Activated CD4-positive, alpha-beta T cell treated with anti-CD3 and anti-CD28 coated beads, Interleukin-2, amount 50 U/mL, for 16 hours (primary cell): Measurements from ENCODE around the gene STK10.

Experiments used
- DNase-seq: peaks from one replicate; pipeline ENCODE4 v3.0.0-alpha.2; 2020

Gene STK10

DNA sequence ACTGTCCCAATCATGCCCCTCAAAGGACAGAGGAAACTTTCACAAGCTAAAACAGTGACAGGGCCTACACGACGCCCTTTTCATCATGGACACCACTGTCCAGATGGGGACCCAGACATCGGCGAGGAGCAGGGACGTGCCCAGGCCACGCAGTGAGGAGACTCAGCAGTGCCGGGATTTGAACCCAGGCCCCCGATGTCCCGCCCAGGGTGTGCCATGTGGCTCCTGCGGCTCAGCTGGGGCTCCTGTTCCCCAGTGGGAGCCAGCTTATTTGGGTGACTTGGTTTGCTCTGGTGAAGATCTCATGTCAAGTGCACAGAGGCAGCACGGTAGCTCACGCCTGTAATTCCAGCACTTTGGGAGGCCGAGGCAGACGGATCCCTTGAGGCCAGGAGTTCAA is 82.2 kb downstream of the STK10 start:
- DNase-seq, result no peak

DNA sequence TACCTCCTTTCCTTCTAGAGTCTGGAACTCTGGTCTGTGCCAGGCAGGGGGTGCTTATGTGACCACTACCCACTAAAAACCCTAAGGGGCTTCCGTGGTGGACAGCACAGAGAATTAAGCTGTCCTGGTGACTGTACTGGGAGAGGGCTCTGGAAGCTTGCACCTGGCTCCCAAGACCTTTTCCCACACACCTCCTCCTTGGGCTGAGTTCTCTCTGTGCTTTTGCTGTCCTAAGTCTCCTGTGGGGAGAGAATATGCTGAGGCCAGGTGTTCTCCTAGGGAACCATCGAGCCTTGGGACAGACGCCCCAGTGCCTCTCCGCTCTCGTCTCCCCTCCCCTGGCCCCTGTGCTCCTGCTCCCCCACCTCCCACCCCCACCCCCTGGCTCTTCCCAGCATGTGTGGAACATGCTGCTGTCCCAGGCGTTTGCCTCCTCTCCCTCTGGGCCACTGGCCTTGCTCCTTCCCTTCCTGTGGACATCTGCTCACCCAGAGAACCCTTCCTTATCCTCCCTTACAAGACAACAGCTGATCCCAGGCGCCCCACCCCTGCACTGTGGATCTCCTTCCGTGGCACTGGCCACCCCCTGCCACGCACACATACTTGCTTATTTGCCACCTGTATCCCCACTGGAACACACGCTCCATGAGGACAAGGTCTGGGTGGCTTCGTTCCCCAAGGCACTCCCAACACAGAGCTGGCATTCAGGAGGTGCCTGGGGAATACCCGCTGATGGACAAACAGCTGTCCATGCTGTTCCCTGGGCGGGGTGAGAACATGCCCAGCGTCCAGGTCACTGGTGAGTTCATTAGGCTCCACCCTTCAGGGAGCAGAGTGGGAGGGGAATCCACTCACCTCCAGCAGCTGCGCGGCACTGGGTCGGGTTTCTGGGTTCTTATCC is 83.0 kb downstream of the STK10 start:
- DNase-seq, result no peak

DNA sequence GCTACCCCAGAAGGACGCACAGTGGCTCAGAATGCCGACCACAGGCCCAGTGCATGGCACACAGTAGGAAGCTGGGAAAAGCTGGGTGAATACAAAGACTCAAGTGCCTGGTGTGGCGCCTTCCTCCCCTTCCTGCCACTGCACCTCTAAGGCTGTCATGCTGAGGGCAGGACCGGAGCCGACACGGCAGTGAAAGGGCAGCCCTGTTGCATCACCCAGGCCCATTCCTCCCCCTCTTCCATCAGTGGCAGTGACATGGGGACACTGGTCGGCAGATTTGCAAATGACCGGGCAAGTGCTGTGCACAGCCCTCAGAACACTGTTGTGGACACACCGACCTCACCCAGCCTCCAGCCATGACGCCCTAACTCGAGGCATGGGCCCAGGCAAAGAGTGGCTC is 84.0 kb downstream of the STK10 start:
- no peak for DNase-seq

DNA sequence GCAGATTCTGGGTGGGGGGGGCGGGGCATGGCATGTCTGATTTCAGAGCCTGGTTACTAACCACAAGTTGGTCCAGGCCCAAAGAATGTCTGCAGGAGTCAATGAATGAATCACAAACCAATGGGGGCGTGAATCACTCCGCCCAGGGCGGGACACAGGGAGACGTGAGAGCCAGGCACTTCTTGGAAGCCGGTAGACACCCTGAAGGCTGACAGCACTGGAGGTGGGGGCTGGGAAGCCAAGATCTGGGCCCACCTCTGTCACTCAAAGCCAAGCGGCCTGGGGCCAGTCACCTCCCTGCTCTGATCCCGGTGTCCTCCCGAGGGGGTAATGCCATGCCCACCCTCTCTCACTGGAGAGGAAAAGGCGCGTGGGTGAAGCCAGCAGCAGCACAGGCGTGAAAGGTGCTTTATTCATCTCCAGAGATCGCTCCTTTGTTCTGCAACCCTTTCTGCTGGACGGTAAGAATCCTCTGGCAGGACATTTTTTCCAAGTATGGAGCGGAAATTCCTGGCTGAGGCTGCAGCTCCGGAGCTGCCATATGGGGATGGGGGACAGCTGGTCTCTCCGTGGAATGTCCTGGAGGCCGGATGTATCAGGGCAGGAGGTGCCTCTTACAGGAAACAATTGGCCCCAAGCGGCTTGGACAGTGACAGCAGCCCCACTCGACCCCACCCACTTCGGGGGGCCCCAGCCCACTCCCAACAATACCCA is 85.0 kb downstream of the STK10 start:
- DNase-seq, result peak; percentile 53

DNA sequence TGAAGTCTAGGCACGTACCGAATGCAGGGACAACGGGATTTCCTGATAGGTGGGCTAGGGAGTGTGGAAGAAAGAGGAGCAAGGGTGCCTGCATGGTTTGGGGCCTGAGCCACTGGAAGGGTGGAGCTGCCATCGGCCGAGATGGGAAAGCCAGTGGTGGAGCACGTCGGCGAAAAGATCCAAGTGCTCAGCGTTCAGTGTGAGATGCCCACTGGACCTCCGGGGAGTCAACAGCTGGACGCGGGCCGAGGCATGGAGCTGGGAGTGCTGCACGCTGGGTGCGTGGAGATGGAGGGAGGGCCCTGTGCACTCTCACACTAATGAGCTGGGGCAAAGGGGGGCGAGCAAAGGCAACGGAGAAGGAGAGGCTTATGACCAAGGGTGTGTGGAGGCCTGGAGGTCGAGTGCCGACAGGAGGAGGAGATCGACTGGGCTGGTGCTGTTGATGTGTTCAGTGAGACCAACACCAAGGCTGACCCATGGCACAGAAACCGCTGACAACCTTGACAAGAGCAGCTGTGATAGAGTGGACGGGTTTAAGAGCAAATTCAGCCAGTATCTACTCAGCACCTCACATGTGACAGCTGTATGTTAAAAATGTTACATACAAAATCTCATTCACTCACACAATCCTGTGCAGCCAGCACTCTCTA is 85.7 kb downstream of the STK10 start:
- DNase-seq, result no peak

DNA sequence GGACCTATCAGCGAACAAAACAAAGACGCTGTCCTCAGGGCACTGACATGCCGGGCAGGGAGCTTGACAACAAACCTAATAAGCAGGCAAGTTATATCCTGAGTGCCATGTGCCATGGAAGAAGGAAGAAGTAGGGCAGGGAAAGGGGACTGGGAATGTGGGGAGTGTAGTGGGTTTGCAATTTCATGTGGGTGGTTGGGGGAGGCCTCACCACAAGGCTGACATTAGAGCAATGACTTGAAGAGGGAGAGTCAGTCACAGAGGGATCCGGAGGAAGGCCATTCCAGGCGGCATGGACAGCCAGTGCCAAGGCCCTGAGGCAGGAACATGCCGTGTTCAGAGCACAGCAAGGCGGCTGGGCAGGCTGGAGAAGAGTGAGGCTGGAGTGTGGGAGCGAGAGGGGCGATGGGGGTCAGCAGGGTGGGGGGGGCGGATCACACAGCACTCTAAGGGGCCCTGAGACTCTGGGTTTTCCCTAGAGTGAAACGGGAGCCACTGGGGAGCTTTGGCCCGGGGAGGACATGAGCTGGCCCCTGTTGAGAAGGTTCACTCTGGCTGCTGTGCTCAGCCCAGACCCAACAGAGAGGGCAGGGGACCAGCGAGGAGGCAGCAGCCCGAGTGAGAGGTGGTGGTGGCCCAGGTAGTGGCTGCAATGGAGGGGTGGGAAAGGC is 86.3 kb downstream of the STK10 start:
- no peak for DNase-seq

DNA sequence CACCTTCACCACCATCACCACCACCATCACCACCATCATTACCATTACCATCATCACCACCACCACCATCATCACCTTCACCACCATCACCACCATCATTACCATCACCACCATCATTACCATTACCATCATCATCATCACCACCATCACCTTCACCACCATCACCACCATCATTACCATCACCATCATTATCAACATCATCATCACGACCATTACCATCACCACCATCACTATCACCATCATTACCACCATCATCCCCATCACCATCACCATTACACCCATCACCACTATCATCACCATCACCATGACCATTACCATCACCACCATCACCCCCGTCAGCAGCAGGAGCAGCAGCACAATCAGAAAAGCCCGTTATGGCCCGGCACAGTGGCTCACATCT is 89.1 kb downstream of the STK10 start:
- DNase-seq, result no peak

DNA sequence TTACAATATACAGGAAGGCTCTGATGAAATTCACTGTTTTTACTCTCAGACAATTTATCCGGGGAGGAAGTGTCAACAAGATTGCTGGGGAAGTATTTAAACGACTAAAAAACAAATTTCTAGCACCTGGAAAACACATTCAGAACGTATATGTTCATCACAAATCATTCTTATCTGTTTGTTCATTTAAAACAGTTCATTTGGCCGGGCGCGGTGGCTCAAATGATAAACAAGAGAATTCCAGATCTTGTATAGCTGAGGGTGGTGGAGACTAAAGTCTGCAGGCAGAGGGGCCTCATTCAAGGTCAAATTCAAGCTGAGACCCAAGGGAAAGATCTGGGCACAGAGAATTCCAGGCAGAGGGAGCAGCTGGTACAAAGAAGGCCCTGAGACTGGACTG is 90.0 kb downstream of the STK10 start:
- DNase-seq, result no peak

DNA sequence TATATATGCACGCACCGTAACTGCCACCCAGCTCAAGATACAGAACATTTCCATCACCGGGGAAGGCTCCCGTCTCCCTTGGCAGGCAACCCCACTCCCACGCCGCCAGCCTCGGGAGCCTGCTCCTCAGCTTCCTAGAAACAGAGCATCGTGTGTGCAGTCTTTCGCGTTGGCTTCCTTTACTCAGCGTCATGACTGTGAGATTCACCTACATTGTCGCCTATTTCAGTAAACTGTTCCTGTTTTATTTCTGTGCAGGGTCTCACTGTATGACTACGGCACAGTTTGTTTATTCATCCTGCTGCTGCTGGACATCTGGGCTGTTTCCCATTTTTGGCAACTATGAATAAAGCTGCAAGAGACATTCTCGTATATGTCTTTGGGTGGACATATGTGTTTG is 90.7 kb downstream of the STK10 start:
- no peak for DNase-seq

DNA sequence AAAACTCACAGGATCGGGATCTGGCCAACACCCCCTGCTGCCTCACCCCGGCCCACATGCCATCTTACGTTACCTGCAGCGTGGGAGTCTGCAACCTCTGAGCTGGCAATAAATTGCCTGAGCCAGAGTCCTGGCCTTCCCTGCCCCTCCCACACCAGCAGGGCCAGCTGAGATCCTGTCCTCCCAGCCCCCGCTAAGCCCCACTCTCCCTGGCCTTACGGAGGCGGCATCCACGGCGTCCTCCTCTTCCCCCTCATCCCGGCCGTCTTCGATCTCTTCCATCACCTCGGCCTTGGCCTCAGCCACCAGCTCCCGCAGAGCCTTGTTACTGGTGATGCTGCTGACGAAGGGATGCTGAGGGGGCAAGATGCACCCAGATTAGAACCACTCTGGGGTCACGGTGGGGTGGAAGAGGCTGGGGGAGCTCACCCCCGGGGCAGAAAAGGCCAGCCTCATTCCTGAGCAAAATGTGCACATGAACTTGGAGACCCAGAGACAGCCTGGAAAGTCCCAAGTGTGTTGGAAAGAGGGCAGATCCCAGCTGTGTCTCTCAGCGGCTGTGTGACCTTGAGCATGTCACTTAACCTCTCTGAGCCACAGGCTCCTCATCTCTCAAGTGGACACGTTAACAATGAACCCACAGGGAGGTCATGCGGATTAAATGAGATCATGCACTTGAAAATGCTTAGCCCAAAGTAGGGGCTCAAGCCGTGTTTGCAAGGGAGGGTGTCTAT is 91.7 kb downstream of the STK10 start:
- no peak for DNase-seq

DNA sequence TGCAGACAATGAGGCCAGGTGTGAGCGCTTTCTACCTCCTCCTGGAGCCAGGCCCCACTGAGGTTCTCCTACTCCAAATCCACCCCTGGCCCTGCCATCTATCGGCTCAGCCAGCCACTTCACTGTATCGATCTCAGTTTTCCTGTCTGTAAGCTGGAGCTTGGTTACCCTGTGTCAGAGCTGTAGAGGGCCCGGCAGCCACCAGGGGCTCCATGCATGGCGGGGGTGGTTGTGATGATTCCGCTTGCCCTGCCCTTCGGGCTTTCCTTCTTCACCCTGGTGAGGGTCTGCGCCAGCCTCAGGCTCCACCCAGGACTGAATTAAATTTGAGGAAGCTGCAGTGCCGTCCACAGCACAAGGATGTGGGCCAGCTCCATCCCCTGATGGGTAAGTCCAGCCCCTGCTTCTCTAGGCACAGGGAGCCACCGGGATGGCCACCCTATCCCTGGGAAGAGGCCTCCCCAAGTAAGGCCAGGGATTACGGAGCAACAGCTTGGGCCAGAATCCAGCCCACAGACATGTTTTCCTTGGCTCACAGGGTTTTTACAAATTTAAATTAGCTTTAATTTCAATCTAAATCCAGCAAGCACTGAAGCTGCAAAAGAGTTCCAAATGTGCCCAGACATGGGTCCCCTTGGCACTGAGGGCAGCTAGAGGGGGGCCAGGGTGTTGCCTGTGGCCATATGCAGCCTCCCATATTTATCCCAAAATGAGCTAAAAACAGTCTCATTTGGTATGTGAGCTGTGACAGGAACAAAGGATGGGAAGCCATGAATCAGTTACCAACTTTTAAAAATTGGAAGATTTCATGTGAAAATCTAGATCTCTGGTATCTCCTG is 92.4 kb downstream of the STK10 start:
- DNase-seq, result no peak

DNA sequence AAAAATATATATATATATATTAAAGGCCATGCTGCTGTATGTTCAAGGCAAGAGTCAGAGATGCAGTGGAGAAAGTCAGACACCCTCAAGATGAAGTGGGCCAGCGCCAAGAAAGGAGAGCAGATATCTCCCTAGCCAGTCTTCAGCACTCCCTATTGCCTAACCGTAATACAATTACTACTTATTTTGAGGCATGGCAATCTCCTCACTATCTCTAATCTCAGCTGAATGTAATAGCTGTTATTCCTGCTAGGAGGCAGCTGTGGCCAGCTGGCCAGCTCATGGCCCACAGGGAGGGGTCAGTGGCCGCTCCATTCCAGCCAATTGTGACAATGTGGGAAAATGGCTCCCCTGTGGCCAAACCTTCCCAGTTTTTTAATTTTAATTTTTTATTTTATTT is 94.1 kb downstream of the STK10 start:
- DNase-seq, result no peak

DNA sequence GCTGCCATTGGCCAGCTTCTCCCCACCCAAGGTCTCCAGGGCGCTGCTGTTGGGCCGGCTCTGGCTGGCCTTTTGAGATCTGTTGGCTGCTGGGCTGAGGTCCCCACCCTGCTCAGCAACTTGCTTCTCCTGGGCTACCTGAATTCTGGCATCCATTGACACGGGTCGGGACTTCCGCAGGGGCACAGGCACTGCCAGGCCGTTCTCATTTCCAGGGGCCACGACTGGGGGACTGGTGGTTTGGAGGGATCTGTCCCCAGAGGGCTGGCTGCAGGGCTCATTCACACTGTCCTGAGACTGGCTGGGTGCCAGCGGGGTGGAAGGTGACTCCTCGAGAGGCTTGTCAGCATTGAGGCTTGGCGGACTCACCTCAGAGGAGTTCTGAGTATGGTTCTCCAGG is 94.5 kb downstream of the STK10 start:
- DNase-seq, result no peak

DNA sequence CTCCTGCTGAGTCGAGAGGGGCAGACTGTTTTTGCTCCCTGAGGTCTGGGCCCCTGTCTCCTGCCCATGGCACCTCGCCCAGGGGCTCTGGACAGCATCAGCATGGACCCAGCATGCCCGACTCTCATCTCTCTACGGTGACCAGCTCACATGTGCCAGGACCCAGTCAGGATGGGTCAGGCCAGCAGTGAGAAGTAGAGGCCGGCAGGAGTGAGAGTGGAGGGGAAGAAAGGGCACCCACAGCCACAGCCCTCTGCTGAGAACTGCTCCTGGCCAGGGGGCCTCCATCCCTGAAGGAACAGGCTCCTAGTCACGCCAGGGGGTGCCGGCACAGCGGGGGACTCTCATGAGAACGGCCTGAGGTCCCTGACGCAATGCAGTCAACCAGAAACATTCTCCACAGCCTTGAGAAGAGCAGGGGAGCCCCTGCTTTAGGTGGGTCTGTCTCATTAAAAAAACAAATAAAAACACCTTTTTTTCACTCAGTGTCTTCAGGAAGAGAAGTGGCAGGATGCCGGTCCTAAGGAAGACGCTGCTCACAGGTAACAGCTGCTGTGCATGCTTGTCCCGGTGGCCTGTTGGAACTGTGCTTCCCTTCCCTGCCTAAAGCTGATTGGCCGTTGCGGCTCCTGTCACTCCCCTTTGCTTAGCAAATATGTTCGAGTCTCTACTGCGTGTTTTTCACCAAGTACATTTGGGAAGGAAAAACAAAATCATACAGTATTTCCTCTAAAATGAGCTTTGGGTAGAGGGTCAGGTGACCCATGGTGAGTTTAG is 95.9 kb downstream of the STK10 start:
- DNase-seq, result no peak

DNA sequence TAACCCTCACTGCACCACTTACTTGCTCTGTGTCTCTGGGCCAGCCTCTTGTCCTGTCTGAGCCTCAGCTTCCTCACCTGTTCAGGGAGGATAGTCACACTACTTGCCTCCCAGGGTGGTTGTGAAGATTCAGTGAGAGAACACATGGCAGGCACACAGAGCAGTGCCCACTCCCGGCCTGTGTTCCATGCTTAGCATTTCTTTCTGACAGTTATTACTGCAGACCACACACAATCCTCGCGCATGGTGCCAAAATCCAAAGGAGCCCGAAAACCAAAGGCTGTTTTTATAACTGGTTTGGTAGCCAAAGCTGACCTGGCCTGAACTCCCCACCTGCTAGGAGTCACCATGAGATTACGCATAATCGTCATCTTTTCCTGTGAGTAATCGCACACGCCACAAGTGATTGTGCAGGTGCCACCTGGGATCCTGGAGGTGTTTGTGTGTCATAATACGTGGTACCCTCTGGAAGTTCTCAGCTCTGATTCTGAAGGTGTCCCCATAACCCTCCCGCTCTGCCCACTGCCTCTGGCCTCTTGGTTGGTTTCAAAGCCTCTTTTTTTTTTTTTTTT is 97.0 kb downstream of the STK10 start:
- no peak for DNase-seq

DNA sequence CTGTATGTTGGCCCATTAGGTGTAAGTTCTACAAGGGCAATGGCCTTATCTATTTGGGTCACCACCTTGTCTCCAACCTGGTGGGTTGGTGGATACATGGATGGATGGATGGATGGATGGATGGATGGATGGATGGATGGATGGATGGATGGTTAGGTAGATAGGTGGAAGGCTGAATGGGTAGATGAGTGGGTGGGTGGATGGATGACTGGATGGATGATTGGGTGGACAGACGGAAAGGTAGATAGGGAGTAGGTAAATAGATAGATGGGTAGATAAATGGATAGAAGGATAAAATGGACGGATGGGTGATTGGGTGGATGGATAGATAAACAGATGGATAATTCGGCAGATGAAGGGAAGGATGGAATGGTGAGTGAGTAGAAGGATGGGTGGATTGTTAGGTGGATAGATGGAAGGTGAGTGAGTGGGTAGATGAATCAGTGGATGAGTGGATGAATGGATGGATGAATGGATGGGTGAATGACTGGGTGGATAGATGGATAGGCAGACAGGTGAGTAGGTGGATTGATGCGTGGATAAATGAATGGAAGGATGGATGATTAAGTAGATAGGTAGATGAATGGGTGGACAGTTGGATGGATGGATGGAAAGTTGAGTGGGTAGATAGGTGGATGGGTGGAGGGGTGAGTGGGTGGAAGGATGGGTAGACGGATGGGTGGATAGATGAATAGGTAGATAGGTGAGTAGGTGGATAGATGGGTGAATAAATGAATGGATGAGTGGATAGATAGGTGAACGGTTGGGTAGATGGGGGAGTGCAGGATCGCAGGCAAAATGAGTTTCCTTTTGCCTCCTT is 98.5 kb downstream of the STK10 start:
- DNase-seq, result no peak

DNA sequence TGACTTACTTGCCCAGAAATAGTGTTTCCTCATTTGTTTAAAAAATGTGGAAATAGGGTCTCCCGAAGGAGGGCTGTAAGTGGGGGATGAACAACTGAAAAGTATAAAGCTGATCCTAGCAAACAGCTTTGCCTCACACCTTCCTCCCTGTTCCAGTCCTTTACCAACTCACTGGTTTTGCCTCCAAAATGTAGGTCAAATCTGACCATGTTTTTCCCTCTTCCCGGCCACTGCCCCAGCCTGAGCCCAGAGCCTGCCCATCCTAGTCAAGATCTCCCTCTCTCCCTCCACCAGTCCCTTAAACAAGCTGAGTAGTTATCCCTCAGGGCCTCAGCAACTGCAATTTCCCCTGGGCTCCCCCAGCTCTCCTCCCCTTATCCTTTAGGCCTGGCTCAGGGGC is 99.2 kb downstream of the STK10 start:
- no peak for DNase-seq

DNA sequence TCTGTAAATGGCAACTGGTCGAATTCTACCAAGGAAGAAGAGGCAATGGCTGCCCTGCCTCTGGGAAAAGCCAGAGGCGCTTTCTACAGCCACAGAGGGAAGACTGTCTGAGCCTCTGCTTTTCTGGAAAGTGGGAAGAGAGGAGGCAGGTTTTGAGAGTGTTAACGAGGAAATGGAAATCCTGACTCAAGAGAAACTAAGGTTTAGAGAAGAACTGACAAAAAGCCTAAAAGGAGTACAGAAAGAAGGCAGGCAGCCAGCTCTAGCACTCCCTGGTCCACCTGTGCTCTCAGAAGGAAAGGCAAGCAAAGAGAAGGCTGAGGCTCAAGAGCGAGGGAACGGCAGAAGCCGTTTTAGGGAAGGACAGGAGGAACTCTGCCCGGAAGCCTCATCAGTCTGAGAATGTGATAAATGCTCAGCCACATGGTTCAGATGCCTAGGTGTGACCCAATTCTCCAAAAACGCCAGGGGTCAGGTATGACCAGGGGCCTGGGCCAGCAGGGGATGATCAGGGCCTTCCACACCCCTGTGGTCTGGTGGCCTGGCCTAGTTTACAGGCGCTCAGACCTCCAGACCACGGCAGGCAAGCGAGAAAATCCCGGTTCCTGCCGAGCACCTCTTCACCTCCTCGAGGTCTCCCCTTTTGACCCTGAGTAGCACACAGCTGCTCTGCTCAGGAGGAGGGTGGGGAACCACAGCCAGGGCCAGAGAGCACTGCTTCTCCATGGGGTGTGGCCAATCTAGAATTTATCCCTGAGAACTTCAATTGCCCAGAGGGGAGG is 101.6 kb downstream of the STK10 start:
- no peak for DNase-seq

DNA sequence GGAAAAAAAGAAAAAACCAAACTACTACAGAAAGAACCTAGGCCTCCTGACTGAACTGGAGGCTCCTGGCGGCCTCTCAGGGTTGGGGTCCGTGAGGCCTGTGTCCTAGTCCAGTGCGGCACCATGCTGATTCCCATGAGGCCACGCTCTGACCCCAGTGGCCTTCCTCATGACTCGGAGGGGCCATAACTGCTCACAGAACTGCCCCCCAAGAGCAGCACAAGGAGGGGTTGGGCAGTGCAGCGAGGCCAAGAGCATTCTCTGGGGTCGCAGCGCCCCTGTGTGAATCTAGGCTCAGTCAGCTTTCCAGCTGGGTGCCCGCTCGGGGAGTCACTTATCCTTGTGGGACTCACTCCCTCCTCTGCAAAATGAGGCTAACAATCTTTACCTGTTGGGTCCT is 102.3 kb downstream of the STK10 start:
- DNase-seq, result no peak
